Measurements from ENCODE around the gene SDR9C7.

DNA sequence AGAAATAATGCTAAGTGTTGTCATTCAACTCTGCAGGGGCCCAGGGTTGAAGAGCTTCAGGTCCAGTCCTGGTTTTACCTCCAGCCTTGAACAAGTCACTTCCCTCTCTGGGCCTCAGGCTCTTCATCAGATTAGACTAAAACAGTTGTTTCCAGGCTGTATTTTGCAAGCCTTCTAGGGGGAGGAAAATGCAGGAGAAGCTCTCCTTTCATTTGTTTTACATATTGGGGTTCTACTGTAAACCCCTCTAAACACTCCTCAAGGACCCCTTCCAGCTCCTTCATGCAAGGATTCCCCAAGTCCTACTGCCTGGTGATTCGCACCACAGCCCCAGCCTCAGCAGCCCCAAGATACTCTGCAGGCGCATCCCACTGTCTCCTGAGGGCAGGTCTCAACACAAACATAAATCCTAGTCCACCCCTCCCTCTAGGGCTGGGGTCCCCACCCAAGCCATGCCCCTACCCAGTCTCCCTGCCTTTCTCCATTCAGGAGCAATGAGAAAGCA, 2.7 kb downstream of the SDR9C7 start:
- TF ChIP-seq, protein P1, sequence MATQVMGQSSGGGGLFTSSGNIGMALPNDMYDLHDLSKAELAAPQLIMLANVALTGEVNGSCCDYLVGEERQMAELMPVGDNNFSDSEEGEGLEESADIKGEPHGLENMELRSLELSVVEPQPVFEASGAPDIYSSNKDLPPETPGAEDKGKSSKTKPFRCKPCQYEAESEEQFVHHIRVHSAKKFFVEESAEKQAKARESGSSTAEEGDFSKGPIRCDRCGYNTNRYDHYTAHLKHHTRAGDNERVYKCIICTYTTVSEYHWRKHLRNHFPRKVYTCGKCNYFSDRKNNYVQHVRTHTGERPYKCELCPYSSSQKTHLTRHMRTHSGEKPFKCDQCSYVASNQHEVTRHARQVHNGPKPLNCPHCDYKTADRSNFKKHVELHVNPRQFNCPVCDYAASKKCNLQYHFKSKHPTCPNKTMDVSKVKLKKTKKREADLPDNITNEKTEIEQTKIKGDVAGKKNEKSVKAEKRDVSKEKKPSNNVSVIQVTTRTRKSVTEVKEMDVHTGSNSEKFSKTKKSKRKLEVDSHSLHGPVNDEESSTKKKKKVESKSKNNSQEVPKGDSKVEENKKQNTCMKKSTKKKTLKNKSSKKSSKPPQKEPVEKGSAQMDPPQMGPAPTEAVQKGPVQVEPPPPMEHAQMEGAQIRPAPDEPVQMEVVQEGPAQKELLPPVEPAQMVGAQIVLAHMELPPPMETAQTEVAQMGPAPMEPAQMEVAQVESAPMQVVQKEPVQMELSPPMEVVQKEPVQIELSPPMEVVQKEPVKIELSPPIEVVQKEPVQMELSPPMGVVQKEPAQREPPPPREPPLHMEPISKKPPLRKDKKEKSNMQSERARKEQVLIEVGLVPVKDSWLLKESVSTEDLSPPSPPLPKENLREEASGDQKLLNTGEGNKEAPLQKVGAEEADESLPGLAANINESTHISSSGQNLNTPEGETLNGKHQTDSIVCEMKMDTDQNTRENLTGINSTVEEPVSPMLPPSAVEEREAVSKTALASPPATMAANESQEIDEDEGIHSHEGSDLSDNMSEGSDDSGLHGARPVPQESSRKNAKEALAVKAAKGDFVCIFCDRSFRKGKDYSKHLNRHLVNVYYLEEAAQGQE (IDR thresholded peaks at IDR 0.05; ENCODE audit: insufficient read depth in 1 of 2, low read depth in 2 of 2, low read length in 2 of 2): peak in 1 of 2 experiments; percentile 23; a peak in 1 of 4 replicates
- TF ChIP-seq POLR2AphosphoS5 (IDR thresholded peaks at IDR 0.05; ENCODE audit: low read depth, low read length) (peak; percentile 40; the same call in 1 of the 2 replicates), TAF1 (IDR thresholded peaks at IDR 0.05; ENCODE audit: borderline replicate concordance, insufficient read depth, low read length) (peak; percentile 19; the same call in 1 of the 2 replicates)
